Measurements from ENCODE around the gene PRKAR1A. TPM values are rescaled to one million over a fixed set of nuclear protein-coding genes. Genes with fewer than 3 reads are reported as not detected.
"Not testable (repeated sequence)": the region's sequence is repeated elsewhere in the genome, so short reads cannot be mapped to it uniquely, and the experiment has no call there.

Gene PRKAR1A
- total RNA-seq, 2 donors from 2014 or later = 534 to 672 TPM

DNA sequence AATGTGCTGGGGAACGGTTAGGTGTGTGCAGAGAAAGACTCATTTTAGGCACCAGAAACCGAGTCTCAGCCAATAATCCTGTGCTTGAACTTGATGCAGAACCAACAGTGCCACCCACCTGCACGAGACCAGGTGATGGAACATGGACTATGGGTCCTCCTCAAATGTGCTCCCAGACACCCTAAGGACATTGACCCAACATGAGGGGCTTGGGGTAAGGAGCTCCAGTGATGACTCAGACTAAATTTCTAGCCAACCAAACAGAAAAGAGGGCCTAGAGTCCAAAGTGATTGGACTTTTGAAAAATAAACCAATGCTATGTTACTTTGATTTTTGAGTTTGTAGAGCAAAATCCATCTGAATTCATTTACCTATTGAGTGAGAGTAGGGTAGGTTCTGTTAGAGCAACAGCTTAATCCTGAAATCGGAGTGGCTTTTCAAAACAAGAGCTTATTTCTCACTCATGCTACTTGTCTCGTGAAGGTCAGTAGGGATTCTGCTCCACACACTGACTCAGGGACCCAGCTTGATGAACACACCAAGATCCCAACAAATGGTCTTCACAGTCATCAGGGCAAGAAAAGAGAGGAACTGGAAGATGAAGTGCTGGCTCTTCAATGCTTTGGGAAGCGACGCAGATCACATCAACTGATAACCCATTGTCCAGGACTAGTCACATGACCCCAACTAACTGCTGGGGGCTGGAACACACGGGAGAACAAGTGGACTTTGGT lies 67.1 kb downstream of the PRKAR1A start:
- TF ChIP-seq, protein P1, sequence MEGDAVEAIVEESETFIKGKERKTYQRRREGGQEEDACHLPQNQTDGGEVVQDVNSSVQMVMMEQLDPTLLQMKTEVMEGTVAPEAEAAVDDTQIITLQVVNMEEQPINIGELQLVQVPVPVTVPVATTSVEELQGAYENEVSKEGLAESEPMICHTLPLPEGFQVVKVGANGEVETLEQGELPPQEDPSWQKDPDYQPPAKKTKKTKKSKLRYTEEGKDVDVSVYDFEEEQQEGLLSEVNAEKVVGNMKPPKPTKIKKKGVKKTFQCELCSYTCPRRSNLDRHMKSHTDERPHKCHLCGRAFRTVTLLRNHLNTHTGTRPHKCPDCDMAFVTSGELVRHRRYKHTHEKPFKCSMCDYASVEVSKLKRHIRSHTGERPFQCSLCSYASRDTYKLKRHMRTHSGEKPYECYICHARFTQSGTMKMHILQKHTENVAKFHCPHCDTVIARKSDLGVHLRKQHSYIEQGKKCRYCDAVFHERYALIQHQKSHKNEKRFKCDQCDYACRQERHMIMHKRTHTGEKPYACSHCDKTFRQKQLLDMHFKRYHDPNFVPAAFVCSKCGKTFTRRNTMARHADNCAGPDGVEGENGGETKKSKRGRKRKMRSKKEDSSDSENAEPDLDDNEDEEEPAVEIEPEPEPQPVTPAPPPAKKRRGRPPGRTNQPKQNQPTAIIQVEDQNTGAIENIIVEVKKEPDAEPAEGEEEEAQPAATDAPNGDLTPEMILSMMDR (IDR thresholded peaks at IDR 0.05) = no peak
- Histone ChIP-seq H3K36me3 (no peaks in the 10 kb centered on the region), H3K27ac (no peak overlapping the region), H3K9me3 (no peaks in the 10 kb centered on the region), H3K4me3 (no peak overlapping the region), H3K27me3 (no peaks in the 10 kb centered on the region), H3K4me1 (peaks cover 0 to 7% of the 10 kb centered on the region in 2 donors)
- no peak for DNase-seq (ENCODE audit: low spot score)

DNA sequence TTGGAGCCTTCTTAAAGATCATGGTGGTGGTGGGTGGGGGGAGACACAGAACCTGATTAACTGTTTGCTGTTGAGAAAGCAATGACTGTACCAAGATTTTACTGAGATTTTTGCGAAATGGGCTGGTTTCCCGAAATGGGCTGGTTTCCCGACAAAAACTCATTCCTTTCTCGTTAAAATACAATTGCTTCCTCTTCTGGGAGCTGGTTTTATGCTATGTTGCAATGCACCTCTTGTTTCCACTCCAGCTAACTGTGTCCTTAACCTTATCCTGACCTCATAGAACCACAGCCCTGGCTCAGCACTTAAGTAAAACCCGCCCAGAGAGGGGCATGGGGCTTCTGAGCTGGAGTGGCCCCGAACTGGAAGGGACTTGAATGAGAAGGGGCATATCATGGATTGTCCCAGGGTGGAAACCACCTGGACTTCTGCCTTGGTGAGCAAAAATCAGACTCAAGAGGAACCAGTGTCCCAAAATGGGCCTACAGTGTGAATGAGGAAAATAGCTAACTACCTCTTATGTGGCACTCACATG lies 68.1 kb downstream of the PRKAR1A start:
- no peak for DNase-seq (ENCODE audit: low spot score)
- TF ChIP-seq, protein P1 (IDR thresholded peaks at IDR 0.05) = no peak
- H3K27me3 ChIP-seq = no peaks in the 10 kb centered on the region
- no peaks in the 10 kb centered on the region for H3K36me3 ChIP-seq
- H3K4me1 ChIP-seq = peaks cover 0 to 7% of the 10 kb centered on the region in 2 donors
- no peaks in the 10 kb centered on the region for H3K9me3 ChIP-seq
- no peak overlapping the region for H3K27ac ChIP-seq
- no peak overlapping the region for H3K4me3 ChIP-seq

DNA sequence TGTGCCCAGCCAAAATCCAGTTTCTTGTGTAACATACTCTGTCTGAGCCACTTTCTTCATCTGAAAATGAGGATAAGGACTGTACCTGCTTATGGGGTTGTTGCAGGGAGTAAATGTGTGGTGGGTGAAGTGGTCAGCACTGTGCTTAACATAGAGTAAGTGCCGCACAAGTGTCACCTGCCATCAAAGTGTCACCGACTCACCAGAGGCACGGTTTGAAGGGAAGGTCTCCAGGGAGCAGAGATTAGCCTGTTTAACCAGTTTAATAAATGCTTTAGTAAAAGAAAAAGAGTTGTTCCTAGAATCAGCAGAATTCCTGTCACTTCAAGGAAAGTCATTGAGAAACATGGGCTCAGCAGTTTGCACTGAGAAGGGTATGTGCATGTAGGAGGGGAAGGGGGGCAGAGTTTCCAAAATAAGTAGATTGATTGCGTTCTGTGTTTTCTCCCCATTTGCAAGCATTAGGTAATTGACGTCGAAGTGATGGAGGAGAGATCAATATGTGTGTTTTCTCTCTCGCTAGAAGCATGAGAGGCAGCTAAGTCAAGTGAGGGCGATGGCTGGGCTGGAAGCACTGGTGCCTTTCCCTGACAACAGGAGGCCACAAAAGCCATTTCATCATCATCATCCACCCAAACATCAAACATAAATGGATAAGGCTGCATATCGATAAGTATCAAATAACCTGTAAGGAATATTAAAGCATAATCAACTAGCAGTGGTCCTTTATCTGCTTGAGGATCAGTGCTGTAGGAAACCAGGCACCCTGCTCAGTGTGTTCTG lies 69.8 kb downstream of the PRKAR1A start:
- Histone ChIP-seq H3K27ac (no peak overlapping the region), H3K27me3 (no peaks in the 10 kb centered on the region), H3K4me3 (no peak overlapping the region), H3K36me3 (no peaks in the 10 kb centered on the region), H3K4me1 (peaks cover 0 to 7% of the 10 kb centered on the region in 2 donors), H3K9me3 (no peaks in the 10 kb centered on the region)
- TF ChIP-seq, protein P1 (IDR thresholded peaks at IDR 0.05) = no peak
- DNase-seq (ENCODE audit: low spot score) = no peak

GRCh38 chr17:68582867-68583266 lies 70.6 kb downstream of the PRKAR1A start:
- not testable (repeated sequence) for DNase-seq (ENCODE audit: low spot score); H3K4me3 ChIP-seq; H3K9me3 ChIP-seq; H3K27me3 ChIP-seq; H3K36me3 ChIP-seq; H3K27ac ChIP-seq; H3K4me1 ChIP-seq

DNA sequence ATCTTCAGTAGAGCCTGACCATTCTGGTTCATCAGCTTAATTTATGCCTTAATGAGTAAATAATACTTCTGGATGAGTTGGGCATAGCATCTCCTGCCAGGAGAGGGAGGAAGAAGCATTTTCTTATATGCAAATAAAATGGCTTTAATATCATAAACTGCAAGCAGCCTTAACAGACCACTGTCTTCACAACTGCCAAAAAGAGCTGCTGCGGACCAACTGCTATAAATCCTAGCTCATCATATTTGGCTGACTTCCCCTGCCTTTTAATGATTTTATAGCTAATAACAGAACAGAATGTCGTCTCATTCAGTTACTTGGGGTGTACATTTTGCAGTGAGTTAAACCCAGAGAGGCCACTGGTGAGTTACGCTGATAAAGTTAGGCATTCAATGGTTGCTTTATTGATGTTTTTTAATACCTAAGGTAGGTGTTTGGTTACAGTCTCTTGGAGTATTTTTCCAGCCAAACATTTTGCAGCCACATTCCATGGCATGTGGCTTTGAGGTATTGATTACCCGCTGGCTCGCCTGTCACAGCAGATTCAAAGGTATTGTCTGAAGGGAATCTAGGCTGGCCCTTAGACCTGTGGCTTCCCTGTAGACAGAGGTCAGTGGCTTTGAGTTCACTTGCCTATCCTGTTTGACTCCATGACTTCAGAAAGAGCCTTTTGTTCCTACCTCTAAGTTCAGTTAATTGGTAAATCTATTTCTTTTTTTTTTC lies 72.5 kb downstream of the PRKAR1A start:
- peaks cover 0 to 7% of the 10 kb centered on the region in 2 donors for H3K4me1 ChIP-seq
- TF ChIP-seq, protein P1 (IDR thresholded peaks at IDR 0.05) = no peak
- no peak overlapping the region for H3K27ac ChIP-seq
- H3K27me3 ChIP-seq = no peaks in the 10 kb centered on the region
- H3K9me3 ChIP-seq = no peaks in the 10 kb centered on the region
- no peak for DNase-seq (ENCODE audit: low spot score)
- no peak overlapping the region for H3K4me3 ChIP-seq
- H3K36me3 ChIP-seq = no peaks in the 10 kb centered on the region

GRCh38 chr17:68585643-68586042 lies 73.4 kb downstream of the PRKAR1A start:
- Histone ChIP-seq H3K4me3 (no peak overlapping the region), H3K27me3 (no peaks in the 10 kb centered on the region), H3K36me3 (no peaks in the 10 kb centered on the region), H3K9me3 (no peaks in the 10 kb centered on the region), H3K4me1 (peaks cover 0 to 4% of the 10 kb centered on the region in 2 donors), H3K27ac (no peak overlapping the region)
- DNase-seq (ENCODE audit: low spot score) = no peak
- TF ChIP-seq, protein P1 (IDR thresholded peaks at IDR 0.05) = no peak
